Neural cell (in vitro differentiated cells): ENCODE measurements around the gene LUC7L3. TPM values are rescaled to one million over a fixed set of nuclear protein-coding genes. Genes with fewer than 3 reads are reported as not detected.

Experiments used
- H2AFZ ChIP-seq: fragments of 200-600, 300-800 bp; sonication (generic), shearing (Covaris generic); 2 replicates; pipeline ENCODE4 v1.6.0; 2014; ENCODE audit warnings: low read depth, mild to moderate bottlenecking, antibody characterized with exemption, low read length, moderate library complexity
- H3F3A ChIP-seq: fragments of 200-600 bp; shearing (Covaris generic); 2 replicates; pipeline ENCODE4 v1.6.1; 2016; ENCODE audit warnings: mild to moderate bottlenecking, moderate library complexity, mixed read lengths, antibody characterized with exemption, low read length; ENCODE audit not compliant: insufficient read depth, poor library complexity, severe bottlenecking
- H3K27ac ChIP-seq: fragments of 200-600, 300-800 bp; sonication (generic), shearing (Covaris generic); 2 replicates; pipeline ENCODE4 v1.5.1; 2014; ENCODE audit warnings: mild to moderate bottlenecking, low read length, moderate library complexity
- H3K27me3 ChIP-seq: fragments of 300-800, 200-600 bp; sonication (generic), shearing (Covaris generic); 2 replicates; pipeline ENCODE4 v1.6.0; 2014; ENCODE audit warnings: mild to moderate bottlenecking, low read depth, low read length, moderate library complexity; ENCODE audit not compliant: insufficient read depth
- H3K36me3 ChIP-seq: fragments of 300-800, 200-600 bp; sonication (generic), shearing (Covaris generic); 2 replicates; pipeline ENCODE4 v1.5.1; 2014; ENCODE audit warnings: mild to moderate bottlenecking, antibody characterized with exemption, low read length, moderate library complexity; ENCODE audit not compliant: insufficient read depth
- H3K4me2 ChIP-seq: fragments of 300-800, 200-600 bp; sonication (generic), shearing (Covaris generic); 2 replicates; pipeline ENCODE4 v1.6.0; 2014; ENCODE audit warnings: mild to moderate bottlenecking, low read length
- H3K4me3 ChIP-seq: fragments of 300-800, 200-600 bp; sonication (generic), shearing (Covaris generic); 2 replicates; pipeline ENCODE4 v1.5.1; 2014; ENCODE audit warnings: mild to moderate bottlenecking, low read length, moderate library complexity
- H3K79me2 ChIP-seq: fragments of 200-600 bp; shearing (Covaris generic); replicated peaks from 2 replicates; pipeline ENCODE4 v1.6.0; 2014; ENCODE audit warnings: mild to moderate bottlenecking, low read length, moderate library complexity; ENCODE audit not compliant: insufficient read depth
- H3K9ac ChIP-seq: fragments of 300-800, 200-600 bp; sonication (generic), shearing (Covaris generic); 2 replicates; pipeline ENCODE4 v1.6.1; 2016; ENCODE audit warnings: mild to moderate bottlenecking, low read length, mixed read lengths
- H3K9me2 ChIP-seq: fragments of 200-600 bp; shearing (Covaris generic); 2 replicates; pipeline ENCODE4 v1.6.1; 2016; ENCODE audit warnings: mild to moderate bottlenecking, low read length, mixed read lengths; ENCODE audit not compliant: insufficient read depth
- H3K9me3 ChIP-seq: fragments of 200-600, 300-800 bp; sonication (generic), shearing (Covaris generic); 2 replicates; pipeline ENCODE4 v1.6.1; 2016; ENCODE audit warnings: mild to moderate bottlenecking, mixed run types, low read length, moderate library complexity, mixed read lengths
- H4K20me1 ChIP-seq: fragments of 200-600 bp; shearing (Covaris generic); 2 replicates; pipeline ENCODE4 v1.6.1; 2016; ENCODE audit warnings: mild to moderate bottlenecking, mixed run types; ENCODE audit not compliant: insufficient read depth
- EP300 ChIP-seq: fragments of 450-650 bp; conservative IDR thresholded peaks from 2 replicates; pipeline ENCODE4 v1.6.1; 2014; ENCODE audit warnings: antibody characterized with exemption, mild to moderate bottlenecking, moderate library complexity; ENCODE audit not compliant: poor library complexity, severe bottlenecking
- EZH2 ChIP-seq: fragments of 200-600, 300-800 bp; shearing (Covaris generic), sonication (generic); IDR thresholded peaks from 2 replicates; pipeline ENCODE4 v1.6.1; 2014; ENCODE audit warnings: antibody characterized with exemption, low read length, borderline replicate concordance, mild to moderate bottlenecking; ENCODE audit not compliant: insufficient read depth, poor library complexity, severe bottlenecking
- MXI1 ChIP-seq: fragments of 450-650 bp; conservative IDR thresholded peaks from 2 replicates; pipeline ENCODE4 v1.6.1; 2014; ENCODE audit warnings: antibody characterized with exemption, mild to moderate bottlenecking; ENCODE audit not compliant: poor library complexity, severe bottlenecking
- POLR2AphosphoS5 ChIP-seq: IDR thresholded peaks from 2 replicates; pipeline ENCODE4 v1.6.1; 2012
- RAD21 ChIP-seq: fragments of 450-650 bp; conservative IDR thresholded peaks from 2 replicates; pipeline ENCODE4 v1.6.1; 2014; ENCODE audit warnings: antibody characterized with exemption, mild to moderate bottlenecking, moderate library complexity
- SMC3 ChIP-seq: fragments of 450-650 bp; conservative IDR thresholded peaks from 2 replicates; pipeline ENCODE4 v1.6.1; 2014; ENCODE audit warnings: antibody characterized with exemption, mild to moderate bottlenecking, moderate library complexity; ENCODE audit not compliant: poor library complexity
- TAF1 ChIP-seq: IDR thresholded peaks from 2 replicates; pipeline ENCODE4 v1.6.1; 2012; ENCODE audit warnings: low read depth
- polyA plus RNA-seq: library from polyadenylated mRNA; depleted of rRNA; stranded (reverse); fragments of >200 nt; gene quantifications from 2 replicates; pipeline ENCODE4 v1.2.3, GENCODE V29; 2014
- TF ChIP-seq, protein P1 (sequence below): IDR thresholded peaks from 2 replicates; pipeline ENCODE4 v1.6.1; 2012; ENCODE audit warnings: borderline replicate concordance
- TF ChIP-seq, protein P2 (sequence below): fragments of 450-650 bp; IDR thresholded peaks from 2 replicates; pipeline ENCODE4 v1.5.1; 2014; ENCODE audit warnings: antibody characterized with exemption, mild to moderate bottlenecking, moderate library complexity; ENCODE audit not compliant: poor library complexity, severe bottlenecking

Gene LUC7L3
- polyA plus RNA-seq, 1 donor from 2014 or later: 677 TPM

DNA sequence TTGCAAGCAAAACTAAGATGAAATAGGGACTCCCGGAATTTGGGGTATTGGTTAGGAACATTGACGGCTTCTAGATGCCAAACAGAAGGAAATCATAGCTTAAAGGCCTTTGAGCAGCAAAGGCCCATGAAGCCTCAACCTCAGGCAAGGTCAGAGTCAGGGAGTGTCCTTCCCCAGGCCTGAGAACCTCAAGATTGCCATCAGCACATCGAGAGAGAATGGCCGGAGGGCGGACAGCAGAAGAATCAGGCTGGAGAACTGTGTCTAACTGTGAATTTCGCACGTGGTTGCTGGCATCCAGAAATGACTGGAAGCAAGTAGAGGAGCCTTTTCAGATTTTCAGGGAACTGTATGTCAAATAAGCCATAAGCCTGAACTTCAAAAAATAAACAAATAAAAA is 72.7 kb downstream of the LUC7L3 start:
- no peak for TF ChIP-seq EZH2
- no peak for TF ChIP-seq EP300
- no peak for TF ChIP-seq RAD21
- no peak for TF ChIP-seq POLR2AphosphoS5
- TF ChIP-seq SMC3: no peak
- TF ChIP-seq TAF1: no peak
- TF ChIP-seq, protein P1, sequence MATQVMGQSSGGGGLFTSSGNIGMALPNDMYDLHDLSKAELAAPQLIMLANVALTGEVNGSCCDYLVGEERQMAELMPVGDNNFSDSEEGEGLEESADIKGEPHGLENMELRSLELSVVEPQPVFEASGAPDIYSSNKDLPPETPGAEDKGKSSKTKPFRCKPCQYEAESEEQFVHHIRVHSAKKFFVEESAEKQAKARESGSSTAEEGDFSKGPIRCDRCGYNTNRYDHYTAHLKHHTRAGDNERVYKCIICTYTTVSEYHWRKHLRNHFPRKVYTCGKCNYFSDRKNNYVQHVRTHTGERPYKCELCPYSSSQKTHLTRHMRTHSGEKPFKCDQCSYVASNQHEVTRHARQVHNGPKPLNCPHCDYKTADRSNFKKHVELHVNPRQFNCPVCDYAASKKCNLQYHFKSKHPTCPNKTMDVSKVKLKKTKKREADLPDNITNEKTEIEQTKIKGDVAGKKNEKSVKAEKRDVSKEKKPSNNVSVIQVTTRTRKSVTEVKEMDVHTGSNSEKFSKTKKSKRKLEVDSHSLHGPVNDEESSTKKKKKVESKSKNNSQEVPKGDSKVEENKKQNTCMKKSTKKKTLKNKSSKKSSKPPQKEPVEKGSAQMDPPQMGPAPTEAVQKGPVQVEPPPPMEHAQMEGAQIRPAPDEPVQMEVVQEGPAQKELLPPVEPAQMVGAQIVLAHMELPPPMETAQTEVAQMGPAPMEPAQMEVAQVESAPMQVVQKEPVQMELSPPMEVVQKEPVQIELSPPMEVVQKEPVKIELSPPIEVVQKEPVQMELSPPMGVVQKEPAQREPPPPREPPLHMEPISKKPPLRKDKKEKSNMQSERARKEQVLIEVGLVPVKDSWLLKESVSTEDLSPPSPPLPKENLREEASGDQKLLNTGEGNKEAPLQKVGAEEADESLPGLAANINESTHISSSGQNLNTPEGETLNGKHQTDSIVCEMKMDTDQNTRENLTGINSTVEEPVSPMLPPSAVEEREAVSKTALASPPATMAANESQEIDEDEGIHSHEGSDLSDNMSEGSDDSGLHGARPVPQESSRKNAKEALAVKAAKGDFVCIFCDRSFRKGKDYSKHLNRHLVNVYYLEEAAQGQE: no peak
- TF ChIP-seq, protein P2, sequence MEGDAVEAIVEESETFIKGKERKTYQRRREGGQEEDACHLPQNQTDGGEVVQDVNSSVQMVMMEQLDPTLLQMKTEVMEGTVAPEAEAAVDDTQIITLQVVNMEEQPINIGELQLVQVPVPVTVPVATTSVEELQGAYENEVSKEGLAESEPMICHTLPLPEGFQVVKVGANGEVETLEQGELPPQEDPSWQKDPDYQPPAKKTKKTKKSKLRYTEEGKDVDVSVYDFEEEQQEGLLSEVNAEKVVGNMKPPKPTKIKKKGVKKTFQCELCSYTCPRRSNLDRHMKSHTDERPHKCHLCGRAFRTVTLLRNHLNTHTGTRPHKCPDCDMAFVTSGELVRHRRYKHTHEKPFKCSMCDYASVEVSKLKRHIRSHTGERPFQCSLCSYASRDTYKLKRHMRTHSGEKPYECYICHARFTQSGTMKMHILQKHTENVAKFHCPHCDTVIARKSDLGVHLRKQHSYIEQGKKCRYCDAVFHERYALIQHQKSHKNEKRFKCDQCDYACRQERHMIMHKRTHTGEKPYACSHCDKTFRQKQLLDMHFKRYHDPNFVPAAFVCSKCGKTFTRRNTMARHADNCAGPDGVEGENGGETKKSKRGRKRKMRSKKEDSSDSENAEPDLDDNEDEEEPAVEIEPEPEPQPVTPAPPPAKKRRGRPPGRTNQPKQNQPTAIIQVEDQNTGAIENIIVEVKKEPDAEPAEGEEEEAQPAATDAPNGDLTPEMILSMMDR: no peak
- no peak for TF ChIP-seq MXI1
- H3K9me2 ChIP-seq: no peaks in the 10 kb centered on the region

DNA sequence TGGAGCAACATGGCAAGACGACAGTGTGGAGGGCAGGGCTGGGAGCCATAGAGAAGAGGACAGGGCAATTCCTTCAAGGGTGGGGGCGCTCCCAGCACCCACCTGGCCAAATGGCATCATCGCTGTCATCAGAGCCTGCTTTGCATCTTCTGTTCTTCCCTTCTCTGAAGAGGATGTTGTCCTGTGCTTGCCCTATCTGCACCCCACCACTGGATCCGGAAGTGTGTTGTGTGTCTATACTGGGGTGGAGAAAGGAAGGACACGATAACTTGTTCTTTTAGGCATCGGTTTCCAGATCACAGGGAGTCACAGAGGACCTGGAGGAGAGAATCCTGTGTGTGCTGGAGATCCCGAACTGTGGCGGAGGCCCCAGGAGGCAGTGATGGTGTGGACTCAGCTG is 73.6 kb downstream of the LUC7L3 start:
- Histone ChIP-seq H3K9me3 (no peaks in the 10 kb centered on the region), H3K9me2 (no peaks in the 10 kb centered on the region), H3K79me2 (no peaks in the 10 kb centered on the region), H3K4me3 (no peak overlapping the region), H3F3A (no peaks in the 10 kb centered on the region), H3K27me3 (no peaks in the 10 kb centered on the region), H4K20me1 (no peaks in the 10 kb centered on the region), H3K4me2 (no peak overlapping the region), H3K36me3 (no peaks in the 10 kb centered on the region), H2AFZ (no peak overlapping the region), H3K27ac (no peak overlapping the region), H3K9ac (no peak overlapping the region)
- TF ChIP-seq, protein P1: no peak
- no peak for TF ChIP-seq MXI1
- TF ChIP-seq TAF1: no peak
- TF ChIP-seq, protein P2: no peak
- TF ChIP-seq SMC3: no peak

More for the DNA sequence above, 72.7 kb downstream of the LUC7L3 start:
- H3K9me3 ChIP-seq: no peaks in the 10 kb centered on the region
- no peaks in the 10 kb centered on the region for H3K36me3 ChIP-seq
- no peak overlapping the region for H3K4me3 ChIP-seq
- no peak overlapping the region for H2AFZ ChIP-seq
- no peaks in the 10 kb centered on the region for H3F3A ChIP-seq
- no peaks in the 10 kb centered on the region for H4K20me1 ChIP-seq
- H3K27ac ChIP-seq: no peak overlapping the region
- no peak overlapping the region for H3K9ac ChIP-seq
- H3K27me3 ChIP-seq: no peaks in the 10 kb centered on the region
- no peaks in the 10 kb centered on the region for H3K79me2 ChIP-seq
- no peak overlapping the region for H3K4me2 ChIP-seq
